H9 (cell line): Measurements from ENCODE around the gene JPT2. TPM values are rescaled to one million over a fixed set of nuclear protein-coding genes. Genes with fewer than 3 reads are reported as not detected.

Experiments
- DNase-seq: peaks from one replicate; pipeline ENCODE4 v3.0.0-alpha.2; 2017
- H2AFZ ChIP-seq: one replicate; pipeline ENCODE4 v1.6.1; 2013; ENCODE audit warnings: mild to moderate bottlenecking, low read length, control low read depth, moderate library complexity
- H2AK5ac ChIP-seq: 2 replicates; pipeline ENCODE4 v1.6.1; 2013; ENCODE audit warnings: low read length, control low read depth, mixed read lengths; ENCODE audit not compliant: insufficient read length
- H2BK120ac ChIP-seq: one replicate; pipeline ENCODE4 v1.6.1; 2013; ENCODE audit warnings: low read depth, mild to moderate bottlenecking, low read length, control low read depth, inconsistent platforms; ENCODE audit not compliant: poor library complexity, severe bottlenecking
- H2BK12ac ChIP-seq: 2 replicates; pipeline ENCODE4 v1.6.1; 2013; ENCODE audit warnings: low read length, control low read depth, mixed read lengths, low read depth; ENCODE audit not compliant: insufficient read length
- H2BK15ac ChIP-seq: 2 replicates; pipeline ENCODE4 v1.6.1; 2013; ENCODE audit warnings: low read depth, low read length, control low read depth
- H2BK20ac ChIP-seq: one replicate; pipeline ENCODE4 v1.6.1; 2013; ENCODE audit warnings: low read depth, mild to moderate bottlenecking, low read length, control low read depth, inconsistent platforms; ENCODE audit not compliant: poor library complexity, severe bottlenecking
- H2BK5ac ChIP-seq: 2 replicates; pipeline ENCODE4 v1.6.1; 2013; ENCODE audit warnings: low read length, control low read depth, mixed read lengths; ENCODE audit not compliant: insufficient read length
- H3K14ac ChIP-seq: 2 replicates; pipeline ENCODE4 v1.6.1; 2013; ENCODE audit warnings: low read length, control low read depth; ENCODE audit not compliant: insufficient read depth
- H3K18ac ChIP-seq: 2 replicates; pipeline ENCODE4 v1.6.1; 2013; ENCODE audit warnings: low read depth, mild to moderate bottlenecking, mixed read lengths, low read length, control low read depth; ENCODE audit not compliant: insufficient read length
- H3K23ac ChIP-seq: 2 replicates; pipeline ENCODE4 v1.6.1; 2013; ENCODE audit warnings: low read length, control low read depth, mixed read lengths, low read depth; ENCODE audit not compliant: insufficient read length
- H3K23me2 ChIP-seq: 2 replicates; pipeline ENCODE4 v1.6.1; 2013; ENCODE audit warnings: low read depth, mild to moderate bottlenecking, mixed read lengths, low read length, control low read depth; ENCODE audit not compliant: insufficient read length, poor library complexity, severe bottlenecking
- H3K27ac ChIP-seq: 2 replicates; pipeline ENCODE4 v1.5.1; 2013; ENCODE audit warnings: low read length, control low read depth, mixed read lengths, low read depth; ENCODE audit not compliant: insufficient read length
- H3K27me3 ChIP-seq: 2 replicates; pipeline ENCODE4 v1.6.1; 2013; ENCODE audit warnings: low read length, control low read depth, inconsistent platforms; ENCODE audit not compliant: insufficient read depth
- H3K4ac ChIP-seq: 2 replicates; pipeline ENCODE4 v1.6.1; 2013; ENCODE audit warnings: low read depth, mild to moderate bottlenecking, control low read depth, inconsistent platforms, low read length, moderate library complexity
- H3K4me1 ChIP-seq: 2 replicates; pipeline ENCODE4 v1.6.1; 2013; ENCODE audit warnings: low read length, control low read depth, inconsistent platforms; ENCODE audit not compliant: insufficient read depth
- H3K4me2 ChIP-seq: 2 replicates; pipeline ENCODE4 v1.6.1; 2013; ENCODE audit warnings: low read length, control low read depth, mixed read lengths; ENCODE audit not compliant: insufficient read length, insufficient read depth
- H3K56ac ChIP-seq: 2 replicates; pipeline ENCODE4 v1.6.1; 2013; ENCODE audit warnings: low read depth, mild to moderate bottlenecking, mixed read lengths, low read length, control low read depth; ENCODE audit not compliant: insufficient read length
- H3K79me1 ChIP-seq: 2 replicates; pipeline ENCODE4 v1.6.1; 2013; ENCODE audit warnings: low read depth, mild to moderate bottlenecking, moderate library complexity, low read length, control low read depth, inconsistent platforms; ENCODE audit not compliant: insufficient read depth, poor library complexity, severe bottlenecking
- H3K79me2 ChIP-seq: 2 replicates; pipeline ENCODE4 v1.6.1; 2013; ENCODE audit warnings: low read length, control low read depth, inconsistent platforms; ENCODE audit not compliant: insufficient read depth
- H3K9ac ChIP-seq: 2 replicates; pipeline ENCODE4 v1.6.1; 2013; ENCODE audit warnings: low read length, control low read depth, mixed read lengths; ENCODE audit not compliant: insufficient read length; ENCODE audit errors: extremely low read depth
- H3K9me3 ChIP-seq: one replicate; pipeline ENCODE4 v1.6.1; 2013; ENCODE audit warnings: low read depth, low read length, inconsistent platforms; ENCODE audit not compliant: control insufficient read depth
- H3T11ph ChIP-seq: one replicate; pipeline ENCODE4 v1.6.1; 2013; ENCODE audit warnings: mild to moderate bottlenecking, low read length, control low read depth, inconsistent platforms
- H4K20me1 ChIP-seq: one replicate; pipeline ENCODE4 v1.6.1; 2013; ENCODE audit not compliant: control insufficient read depth, insufficient read length, insufficient read depth
- H4K5ac ChIP-seq: 2 replicates; pipeline ENCODE4 v1.6.1; 2013; ENCODE audit warnings: low read depth, mild to moderate bottlenecking, mixed read lengths, low read length, control low read depth; ENCODE audit not compliant: insufficient read length
- H4K8ac ChIP-seq: replicated peaks from 2 replicates; pipeline ENCODE4 v1.6.1; 2013; ENCODE audit warnings: low read length, control low read depth, mixed read lengths, low read depth; ENCODE audit not compliant: insufficient read length
- H4K91ac ChIP-seq: 2 replicates; pipeline ENCODE4 v1.6.1; 2013; ENCODE audit warnings: low read depth, mild to moderate bottlenecking, moderate library complexity, mixed read lengths, low read length, control low read depth; ENCODE audit not compliant: insufficient read length
- H3K27ac Mint-ChIP-seq, 3 experiments: 2 replicates in 2 of 3; 3 replicates in 1 of 3; pipeline ENCODE4 v1.8.0; 2020 to 2021; ENCODE audit warnings: mixed read lengths in 3 of 3, mild to moderate bottlenecking in 1 of 3, moderate library complexity in 1 of 3
- H3K27me3 Mint-ChIP-seq: 2 replicates; pipeline ENCODE4 v1.8.0; 2021; ENCODE audit warnings: low read depth, mild to moderate bottlenecking, moderate library complexity, mixed read lengths
- H3K36me3 Mint-ChIP-seq, 3 experiments: 2 replicates in 2 of 3; 3 replicates in 1 of 3; pipeline ENCODE4 v1.8.0; 2020 to 2021; ENCODE audit warnings: low read depth in 3 of 3, mixed read lengths in 3 of 3; ENCODE audit not compliant: insufficient read depth in 1 of 3
- H3K4me1 Mint-ChIP-seq, 2 experiments: 2 replicates each; pipeline ENCODE4 v1.8.0; 2020; ENCODE audit warnings: mixed read lengths in 2 of 2
- H3K4me3 Mint-ChIP-seq, 2 experiments: 2 replicates in 1 of 2; 3 replicates in 1 of 2; pipeline ENCODE4 v1.8.0; 2020 to 2021; ENCODE audit warnings: mild to moderate bottlenecking in 2 of 2, mixed read lengths in 2 of 2, moderate library complexity in 1 of 2
- H3K9me3 Mint-ChIP-seq, 2 experiments: 2 replicates in 1 of 2; 3 replicates in 1 of 2; pipeline ENCODE4 v1.8.0; 2020; ENCODE audit warnings: mild to moderate bottlenecking in 2 of 2, mixed read lengths in 2 of 2, moderate library complexity in 1 of 2
- CTCF ChIP-seq: fragments of 200-600 bp; sonication (generic); conservative IDR thresholded peaks from 3 replicates; pipeline ENCODE4 v1.8.0; 2021; ENCODE audit warnings: antibody characterized with exemption, mild to moderate bottlenecking
- WGBS: extraction: QIAGEN DNeasy Blood & Tissue Kit; methylation state at CpG from one replicate; pipeline ENCODE4 v1.1.7; 2013; ENCODE audit warnings: missing lambda C conversion rate, low lambda C conversion rate, mixed read lengths; ENCODE audit not compliant: insufficient read length; ENCODE audit errors: extremely low coverage; 5-methylcytosine and 5-hydroxymethylcytosine counted together
- total RNA-seq: library from RNA; stranded (reverse); gene quantifications from 2 replicates; pipeline ENCODE4 v1.2.1, GENCODE V29; 2021

JPT2 gene
- total RNA-seq, 1 experiment from 2014 or later, result 206 TPM

GRCh38 chr16:1740234-1740633, 62.2 kb downstream of the JPT2 start:
- H2AFZ ChIP-seq, result no peak overlapping the region
- WGBS, result no CpG with 5 or more reads among the region's 33 CpGs
- no peak overlapping the region for H2AK5ac ChIP-seq
- no peak overlapping the region for H3K27ac ChIP-seq
- H3K4me1 Mint-ChIP-seq, result no peaks in the 10 kb centered on the region
- H3K27ac Mint-ChIP-seq, result no peak overlapping the region
- no peak overlapping the region for H3K23ac ChIP-seq
- H3K9me3 ChIP-seq, result peaks cover 15% of the 10 kb centered on the region
- H3K27me3 ChIP-seq, result no peaks in the 10 kb centered on the region
- H2BK20ac ChIP-seq, result no peak overlapping the region
- H3K9ac ChIP-seq, result no peak overlapping the region
- no peak overlapping the region for H2BK5ac ChIP-seq
- H3K4ac ChIP-seq, result no peak overlapping the region
- no peak overlapping the region for H2BK15ac ChIP-seq
- no peak overlapping the region for H3K18ac ChIP-seq
- H4K20me1 ChIP-seq, result peaks cover 3% of the 10 kb centered on the region
- H3T11ph ChIP-seq, result no peak overlapping the region
- no peak for DNase-seq
- H3K4me3 Mint-ChIP-seq, result no peak overlapping the region
- H2BK12ac ChIP-seq, result no peak overlapping the region
- H3K27me3 Mint-ChIP-seq, result no peaks in the 10 kb centered on the region; the same call in 1 of the 2 replicates
- no peaks in the 10 kb centered on the region for H3K4me1 ChIP-seq
- no peaks in the 10 kb centered on the region for H3K79me1 ChIP-seq
- no peak overlapping the region for H4K5ac ChIP-seq
- no peak for TF ChIP-seq CTCF
- no peak overlapping the region for H3K14ac ChIP-seq
- H3K9me3 Mint-ChIP-seq, result no peaks in the 10 kb centered on the region
- H3K56ac ChIP-seq, result no peak overlapping the region
- H3K23me2 ChIP-seq, result no peaks in the 10 kb centered on the region
- no peak overlapping the region for H3K4me2 ChIP-seq
- H2BK120ac ChIP-seq, result no peak overlapping the region
- no peaks in the 10 kb centered on the region for H3K79me2 ChIP-seq
- H4K91ac ChIP-seq, result no peak overlapping the region
- H3K36me3 Mint-ChIP-seq, result peaks cover 0 to 3% (median 0%) of the 10 kb centered on the region in 3 experiments; a peak in 3 of 7 replicates
- no peak overlapping the region for H4K8ac ChIP-seq
